HG02884 (cell line): ENCODE data around the gene FAM13B.
A peak's percentile ranks its signal among the peaks of the same experiment; 100 is the strongest.
"Not testable (repeated sequence)": the region's sequence is repeated elsewhere in the genome, so short reads cannot be mapped to it uniquely, and the experiment has no call there.

Experiments
- ATAC-seq: cut with Tn5 transposase; IDR thresholded peaks from one replicate; pipeline ENCODE4 v1.9.1; 2021; ENCODE audit warnings: mild to moderate bottlenecking, moderate library complexity; ENCODE audit not compliant: unreplicated experiment

FAM13B gene

DNA sequence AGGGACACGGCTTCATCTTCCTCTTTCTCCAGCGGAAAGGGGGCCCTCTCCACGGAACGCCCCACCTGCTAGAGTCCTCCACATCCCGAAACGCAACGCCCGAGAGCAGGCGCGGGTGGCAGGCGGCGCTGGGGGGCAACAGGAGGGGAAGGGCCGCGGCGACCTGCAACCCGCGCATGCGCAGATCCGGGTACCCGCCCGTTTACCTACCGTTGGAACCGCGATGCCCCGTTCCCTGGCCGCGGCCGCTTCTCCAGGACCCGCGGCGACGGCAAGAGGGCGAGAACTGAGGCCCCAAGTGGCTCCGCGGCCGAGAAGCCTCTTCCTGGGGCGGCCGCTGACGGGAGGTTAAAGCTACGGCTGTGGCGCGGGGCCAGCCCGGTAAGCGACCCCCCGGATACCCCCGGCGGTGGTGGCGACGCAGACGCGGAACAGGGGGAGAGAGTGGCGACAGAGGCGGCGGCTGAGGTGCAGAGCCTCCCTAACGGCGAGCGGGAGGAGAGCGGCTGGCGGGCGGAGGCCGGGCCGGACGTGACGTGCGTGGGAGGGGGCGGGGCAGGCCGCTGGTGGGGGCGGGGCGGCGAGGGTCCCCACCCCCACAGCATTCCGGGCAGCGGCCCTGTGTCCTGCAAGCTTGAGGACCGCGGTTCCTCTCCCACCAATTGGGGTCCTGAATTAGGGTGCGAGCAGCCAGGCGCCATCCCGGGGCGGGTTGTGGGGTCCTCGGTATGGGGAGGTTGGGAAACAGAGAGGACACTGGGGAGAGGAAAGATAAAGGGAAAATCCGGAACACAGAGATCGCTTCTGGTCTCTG is at the start of gene FAM13B:
Gene FAM13B, minus strand, starts transcription at position 508 of the 814 bp plus-strand sequence. CDS start 13,968 bp downstream, outside the sequence.
- ATAC-seq = peak; percentile 51

DNA sequence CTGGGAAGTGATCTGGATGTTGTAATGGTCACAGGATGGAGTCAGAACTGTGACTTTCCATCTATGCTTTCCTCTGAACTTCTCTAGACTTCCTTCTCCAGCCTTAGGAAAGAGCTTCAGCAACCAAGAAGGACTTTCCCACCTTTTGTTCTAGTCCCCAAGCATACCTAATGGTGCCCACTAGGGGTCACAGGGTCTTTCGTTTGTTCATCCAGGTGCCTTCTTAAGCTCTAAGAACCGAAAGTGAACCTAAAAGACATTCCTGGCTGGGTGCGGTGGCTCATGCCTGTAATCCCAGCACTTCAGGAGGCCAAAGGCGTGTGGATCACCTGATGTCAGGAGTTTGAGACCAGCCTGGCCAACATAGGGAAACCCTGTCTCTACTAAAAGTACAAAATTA is 49.2 kb upstream of the FAM13B start:
- ATAC-seq = no peak

DNA sequence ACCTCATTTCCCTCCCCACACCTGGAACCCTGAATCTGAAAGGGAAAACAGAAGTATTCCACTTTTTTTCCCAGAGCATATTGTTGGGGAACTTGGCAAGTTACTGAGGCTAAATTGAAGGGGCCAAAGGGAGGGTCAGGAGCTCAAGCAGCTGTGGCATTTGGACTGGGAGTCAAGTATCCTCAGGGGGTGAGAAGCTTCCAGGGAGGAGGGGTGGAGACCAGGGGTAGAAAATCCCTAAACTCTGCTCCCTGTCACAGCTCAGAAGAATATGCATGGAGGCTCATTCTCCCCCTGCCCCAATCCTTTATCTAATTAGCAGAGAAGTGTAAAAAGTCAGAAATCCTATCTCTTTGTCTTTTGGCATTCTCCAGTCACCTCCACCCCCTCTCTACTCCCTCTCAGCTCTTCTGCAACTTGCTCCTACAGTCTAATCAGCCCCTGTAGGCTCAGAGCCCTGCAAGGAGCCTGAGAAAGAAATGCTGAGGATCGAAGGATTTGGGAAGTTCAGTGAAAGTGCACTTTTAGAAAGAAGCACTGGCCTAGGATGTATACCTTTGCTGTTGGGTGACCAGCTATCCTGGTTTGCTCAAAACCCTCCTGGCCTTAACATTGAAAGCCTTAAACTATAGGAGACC is 45.2 kb upstream of the FAM13B start:
- ATAC-seq = no peak

DNA sequence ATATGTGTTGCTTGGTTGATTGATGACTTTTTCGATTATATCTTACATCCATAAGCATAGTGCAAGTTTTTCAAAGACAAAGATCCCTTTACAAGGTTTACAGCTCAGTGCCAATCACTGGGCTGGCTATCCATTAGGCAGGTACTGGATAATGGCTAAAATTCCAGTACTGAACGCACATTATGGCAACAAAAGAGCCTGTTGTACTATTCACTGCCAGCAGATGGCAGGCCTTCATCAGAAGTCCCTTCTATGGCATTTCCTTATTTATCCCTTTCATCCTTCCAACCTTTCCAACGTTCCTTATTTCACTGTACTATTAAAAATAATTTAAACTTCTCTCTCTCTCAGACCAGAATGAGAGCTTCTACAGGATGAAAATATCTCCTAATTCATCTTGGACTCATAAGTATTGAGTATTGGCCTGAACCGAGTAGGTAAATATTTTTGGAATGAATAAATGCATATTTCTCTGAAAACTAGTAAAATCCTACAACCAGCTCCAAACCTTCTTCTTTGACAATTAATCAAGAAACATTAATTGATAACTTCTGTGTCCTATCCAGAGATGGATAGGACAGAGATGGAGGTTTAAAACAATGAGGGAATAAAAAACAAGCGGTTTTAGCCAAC is 44.3 kb upstream of the FAM13B start:
- ATAC-seq = no peak

DNA sequence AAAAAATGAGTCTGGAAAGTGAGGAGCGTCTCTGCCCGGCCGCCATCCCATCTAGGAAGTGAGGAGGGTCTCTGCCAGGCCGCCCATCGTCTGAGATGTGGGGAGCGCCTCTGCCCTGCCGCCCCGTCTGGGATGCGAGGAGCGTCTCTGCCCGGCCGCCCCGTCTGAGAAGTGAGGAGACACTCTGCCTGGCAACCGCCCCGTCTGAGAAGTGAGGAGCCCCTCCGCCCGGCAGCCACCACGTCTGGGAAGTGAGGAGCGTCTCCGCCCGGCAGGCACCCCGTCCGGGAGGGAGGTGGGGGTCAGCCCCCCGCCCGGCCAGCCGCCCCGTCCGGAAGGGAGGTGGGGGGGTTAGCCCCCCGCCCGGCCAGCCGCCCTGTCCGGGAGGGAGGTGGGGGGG is 37.1 kb upstream of the FAM13B start:
- ATAC-seq = not testable (repeated sequence)

DNA sequence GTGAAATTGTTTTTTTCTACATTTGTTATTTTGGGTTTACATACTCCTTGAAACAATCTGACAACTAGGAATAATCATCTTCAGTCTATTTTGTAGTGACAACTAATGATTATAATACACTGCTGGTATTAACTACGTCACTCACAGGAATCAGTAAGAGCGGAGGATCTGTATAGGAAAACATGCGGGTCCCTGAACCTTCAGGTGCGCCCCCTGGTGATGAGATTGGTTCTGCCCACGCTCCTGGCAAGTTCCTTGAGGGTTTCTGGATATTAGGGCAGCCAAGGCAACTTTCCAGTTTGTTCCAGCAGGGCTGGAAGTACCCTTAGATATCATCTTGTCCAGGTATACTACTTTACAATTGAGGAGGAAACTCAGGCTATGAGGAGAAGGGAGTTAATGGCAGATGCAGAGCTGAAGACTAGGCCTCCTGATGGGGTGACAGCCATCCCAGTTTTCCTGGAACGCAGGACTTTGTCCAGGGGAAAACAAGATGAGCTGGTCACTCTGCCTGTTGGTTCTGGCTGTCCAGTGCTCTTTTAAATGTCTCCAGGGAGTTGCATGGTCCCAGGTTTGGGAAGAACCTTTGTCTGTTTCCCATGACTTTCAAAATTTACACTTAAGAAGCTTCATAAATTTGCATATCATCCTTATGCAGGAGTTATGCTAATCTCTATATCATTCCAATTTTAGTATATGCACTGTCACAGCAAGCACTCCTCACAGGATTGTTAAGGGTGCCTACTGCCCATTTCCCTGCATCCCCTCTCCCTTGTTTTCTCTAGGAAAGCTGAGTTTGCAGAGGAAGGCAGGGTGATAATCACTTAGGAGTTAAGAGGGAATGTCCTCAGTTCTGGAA is 36.1 kb upstream of the FAM13B start:
- no peak for ATAC-seq

DNA sequence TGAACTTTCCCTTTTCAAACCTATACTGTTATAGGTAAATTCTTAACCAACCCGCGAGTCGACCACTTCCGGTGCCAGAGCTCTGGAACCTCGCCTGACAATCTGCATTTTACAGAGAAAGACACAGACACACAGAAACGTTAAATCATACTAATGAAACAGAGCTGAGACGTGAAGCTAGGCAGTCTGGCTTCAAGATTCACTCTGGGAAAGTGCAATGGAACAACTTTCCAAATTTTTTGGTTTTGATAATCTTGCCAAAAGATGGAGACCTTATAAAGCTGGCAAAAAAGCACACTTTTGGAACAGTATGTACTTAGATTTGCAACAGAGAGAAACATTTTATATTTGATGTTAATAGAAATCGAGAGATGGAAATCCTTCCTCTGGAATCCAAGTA is 35.1 kb upstream of the FAM13B start:
- no peak for ATAC-seq

DNA sequence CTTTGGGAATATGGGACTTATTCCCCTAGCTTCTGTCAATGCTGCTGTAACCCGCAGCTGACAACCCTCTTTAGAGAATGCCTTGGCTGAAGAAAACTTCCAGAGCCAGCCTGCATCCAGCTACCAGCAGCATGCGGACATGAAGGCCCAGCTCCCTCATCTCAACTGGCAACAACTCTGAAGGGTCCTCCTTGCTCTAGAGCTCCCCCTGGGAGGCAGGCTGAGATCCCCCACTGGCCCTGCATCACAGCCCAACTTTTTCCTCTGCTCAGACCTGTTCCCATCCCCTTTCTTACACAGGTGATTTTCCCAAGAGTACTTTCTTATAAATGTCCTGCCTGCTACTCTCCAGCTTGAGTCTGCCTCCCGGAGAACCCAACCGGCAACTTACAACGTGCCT is 32.2 kb upstream of the FAM13B start:
- no peak for ATAC-seq

DNA sequence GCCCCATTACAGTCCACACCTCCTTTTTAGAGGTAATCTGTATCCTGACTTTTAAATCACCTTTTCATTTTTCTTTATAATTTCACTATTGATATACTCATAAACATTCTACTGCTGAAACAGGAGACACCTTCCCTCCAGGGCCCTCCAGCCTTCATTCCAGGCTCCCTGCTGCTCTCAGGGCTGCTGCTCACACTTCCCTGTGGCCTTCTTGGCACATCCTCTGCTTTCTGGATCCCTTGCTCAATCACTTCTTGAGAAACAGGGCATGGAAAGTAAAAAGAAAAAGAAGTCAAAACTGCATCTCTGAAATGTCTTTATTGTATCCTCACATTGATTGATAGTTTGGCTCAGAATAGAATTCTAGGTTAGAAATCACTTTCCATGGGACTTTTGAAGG is 31.6 kb upstream of the FAM13B start:
- ATAC-seq = no peak

DNA sequence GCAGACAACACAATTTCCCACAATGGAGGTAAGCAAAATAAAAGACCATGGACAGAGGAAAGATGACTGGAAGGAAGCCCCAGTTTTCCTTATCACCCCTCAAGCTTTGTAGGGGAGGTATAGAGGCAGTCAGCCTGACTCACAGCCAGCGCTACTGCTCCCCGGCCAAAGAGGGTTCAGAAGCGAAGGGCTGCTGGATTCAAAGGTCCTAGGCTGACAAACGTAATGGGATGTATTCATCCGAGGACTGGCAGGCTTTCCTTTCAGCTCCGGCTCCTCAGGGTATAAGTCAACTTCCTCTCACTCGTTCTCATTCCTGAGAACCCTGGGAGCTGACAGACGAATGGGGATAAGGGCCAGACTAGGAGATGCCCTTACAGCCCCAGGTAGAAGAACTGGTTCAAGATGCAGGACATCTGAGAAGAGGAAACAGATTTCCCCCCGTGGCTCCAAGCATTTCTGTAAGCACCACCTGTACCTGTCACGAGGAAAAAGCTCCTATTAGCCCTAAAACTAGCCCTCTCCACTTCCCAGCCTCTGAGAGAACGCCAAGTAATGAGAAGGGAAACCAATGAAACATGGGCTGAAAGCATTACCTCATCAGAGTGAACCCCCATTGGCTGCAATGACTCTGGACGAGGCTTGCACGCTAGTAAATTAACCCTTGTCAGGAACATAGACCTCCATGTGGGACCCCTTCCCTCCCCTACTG is 22.1 kb upstream of the FAM13B start:
- no peak for ATAC-seq

DNA sequence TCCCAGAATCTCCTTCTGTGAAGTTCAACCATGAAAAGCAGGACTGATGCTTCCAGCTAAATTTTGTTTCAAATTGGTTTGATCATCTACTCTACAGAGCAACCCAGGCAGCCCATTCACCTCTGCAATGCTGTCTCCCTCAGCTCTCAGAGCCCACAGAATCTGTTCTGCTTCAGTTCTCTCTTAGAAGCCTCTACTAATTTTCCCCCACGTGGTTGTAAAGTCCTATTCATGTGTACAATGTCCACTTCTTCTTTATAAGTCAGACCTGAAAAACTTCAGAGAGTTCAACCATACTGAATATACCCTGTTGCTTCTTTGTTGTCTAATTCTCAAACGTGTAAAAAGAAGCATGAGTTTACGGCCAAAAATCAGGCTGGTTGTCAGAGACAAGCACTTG is 21.3 kb upstream of the FAM13B start:
- no peak for ATAC-seq

DNA sequence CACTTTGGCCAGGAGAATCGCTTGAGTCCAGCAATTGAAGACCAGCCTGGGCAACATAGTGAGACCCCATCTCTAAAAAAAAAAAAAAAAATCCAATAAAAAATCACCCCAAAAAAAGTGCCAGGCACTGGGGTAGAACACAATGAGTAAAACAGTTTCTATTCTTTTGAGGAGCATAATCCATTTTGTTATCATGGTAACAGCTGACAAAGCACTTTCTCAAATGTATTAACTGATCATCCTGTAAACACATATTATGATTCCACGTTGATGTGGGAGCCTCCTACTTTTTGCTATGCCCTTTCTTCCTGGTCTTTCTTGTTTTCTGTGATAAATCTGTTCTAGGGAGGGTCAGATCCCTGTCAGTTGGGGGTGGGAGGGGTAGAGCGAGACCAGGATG is 20.7 kb upstream of the FAM13B start:
- ATAC-seq = no peak

DNA sequence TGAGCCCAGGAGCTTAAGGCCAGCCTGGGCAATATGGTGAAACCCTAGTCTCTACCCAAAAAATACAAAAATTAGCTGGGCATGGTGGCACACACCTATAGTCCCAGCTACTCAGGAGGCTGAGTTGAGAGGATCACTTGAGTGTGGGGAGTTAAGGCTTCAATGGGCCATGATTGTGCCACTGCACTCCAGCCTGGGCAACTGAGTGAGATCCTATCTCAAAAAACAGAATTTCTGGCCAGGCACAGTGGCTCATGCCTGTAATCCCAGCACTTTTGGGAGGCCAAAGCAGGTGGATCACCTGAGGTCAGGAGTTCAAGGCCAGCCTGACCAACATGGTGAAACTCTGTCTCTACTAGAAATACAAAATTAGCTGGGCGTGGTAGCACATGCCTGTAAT is 19.8 kb upstream of the FAM13B start:
- not testable (repeated sequence) for ATAC-seq

DNA sequence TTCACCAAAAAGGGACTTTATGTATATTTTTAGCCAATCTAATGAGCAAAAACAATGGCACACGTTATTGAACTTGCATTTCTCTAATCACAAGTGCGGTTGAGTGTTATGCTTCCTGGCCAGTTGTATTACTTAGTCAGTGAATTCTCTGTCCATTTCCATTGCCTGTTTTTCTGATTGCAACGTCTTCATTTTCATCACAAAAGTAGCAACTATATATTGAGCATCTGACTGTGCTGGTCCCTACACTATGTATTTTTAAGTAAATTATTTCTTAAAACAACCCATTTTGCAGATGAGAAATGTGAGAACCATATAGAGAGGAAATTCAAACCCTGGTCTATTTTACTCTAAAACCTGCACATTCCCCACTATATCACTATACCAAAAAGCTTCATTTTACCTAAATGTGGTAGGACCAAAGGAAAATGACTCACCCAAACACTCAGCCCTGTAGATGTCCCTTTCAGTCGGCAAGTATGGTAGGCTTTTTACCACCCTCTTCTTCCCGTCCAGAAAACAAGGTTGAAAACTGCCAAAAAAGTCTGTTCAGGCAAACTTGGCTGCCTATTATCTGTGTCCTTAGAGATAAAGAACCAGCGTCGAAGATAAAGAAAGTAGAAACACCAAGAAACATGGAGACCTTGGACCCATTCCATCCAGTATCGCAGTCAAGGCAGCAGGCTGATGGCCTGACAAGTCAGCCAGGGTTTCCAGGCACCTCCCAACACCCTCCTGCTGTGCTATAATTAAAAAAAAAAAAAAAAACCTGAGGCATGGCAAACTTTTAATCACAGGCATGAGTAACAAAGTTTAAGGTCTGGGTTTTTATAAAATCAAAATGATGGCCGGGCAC is 18.8 kb upstream of the FAM13B start:
- ATAC-seq = no peak

DNA sequence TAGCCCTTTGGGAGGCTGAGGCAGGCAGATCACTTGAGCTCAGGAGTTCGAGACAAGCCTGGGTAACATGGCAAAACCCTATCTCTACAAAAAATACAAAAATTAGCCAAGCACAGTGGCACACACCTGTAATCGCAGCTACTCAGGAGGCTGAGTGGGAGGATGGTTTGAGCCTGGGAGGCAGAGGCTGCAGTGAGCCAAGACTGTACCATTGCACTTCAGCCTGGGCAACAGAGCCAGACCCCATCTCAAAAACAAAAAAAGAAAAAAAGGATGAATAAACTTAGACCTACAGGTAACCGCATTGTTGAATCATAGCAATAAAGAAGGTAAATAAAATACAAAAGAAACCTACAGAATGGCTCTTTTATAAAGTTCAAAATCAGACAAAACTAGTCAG is 12.4 kb upstream of the FAM13B start:
- not testable (repeated sequence) for ATAC-seq

DNA sequence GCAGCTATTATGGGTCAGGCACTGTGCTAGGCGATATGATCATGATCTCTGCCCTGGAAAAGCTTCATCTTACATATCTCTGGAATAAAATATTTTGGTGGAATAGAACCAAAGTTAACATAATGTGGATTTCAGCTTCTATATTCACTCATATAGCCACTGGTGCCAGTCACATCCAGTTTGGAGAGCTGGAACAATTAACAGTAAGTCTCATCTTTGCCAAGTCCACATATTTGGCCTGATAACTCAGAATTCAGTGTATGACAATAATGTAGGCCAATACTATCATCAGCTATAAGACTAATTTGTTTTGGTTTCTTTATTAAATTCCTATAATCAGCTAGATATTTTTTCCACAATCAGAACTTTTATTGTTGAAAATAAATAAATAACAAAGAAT is 5.9 kb upstream of the FAM13B start:
- ATAC-seq = no peak

DNA sequence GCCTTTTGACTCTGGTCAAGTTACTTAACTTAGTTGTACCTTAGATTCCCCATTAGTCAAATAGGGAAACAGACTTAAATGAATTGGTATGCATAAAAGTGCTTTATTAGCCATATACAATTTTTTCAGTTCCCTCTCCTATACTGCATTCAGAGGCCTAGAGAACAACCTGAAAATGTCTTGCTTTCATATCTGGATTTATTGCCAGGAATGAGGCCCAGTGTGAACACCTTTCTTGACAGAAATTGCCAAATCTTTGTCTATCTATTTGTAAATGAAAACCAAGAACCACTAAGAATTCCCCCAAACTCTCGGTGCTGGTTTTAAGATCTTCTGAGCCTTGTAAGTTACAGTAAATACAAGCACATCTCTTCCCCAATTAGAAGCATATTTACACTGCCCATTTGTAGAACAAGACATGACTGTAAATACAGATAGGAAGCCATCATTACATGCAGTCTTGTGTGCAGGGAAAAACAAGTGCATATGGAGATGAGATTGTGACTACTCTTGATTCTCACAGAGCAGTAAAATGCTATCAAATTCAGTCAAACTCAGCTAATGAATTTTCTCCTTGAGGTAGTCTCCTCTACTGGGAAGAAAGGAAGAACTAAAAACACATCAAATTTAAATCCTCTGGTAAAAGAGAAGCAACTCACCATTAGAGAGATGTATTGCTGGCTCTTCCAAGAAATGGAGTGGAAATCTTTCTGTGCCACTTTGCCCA is 5.2 kb upstream of the FAM13B start:
- no peak for ATAC-seq

DNA sequence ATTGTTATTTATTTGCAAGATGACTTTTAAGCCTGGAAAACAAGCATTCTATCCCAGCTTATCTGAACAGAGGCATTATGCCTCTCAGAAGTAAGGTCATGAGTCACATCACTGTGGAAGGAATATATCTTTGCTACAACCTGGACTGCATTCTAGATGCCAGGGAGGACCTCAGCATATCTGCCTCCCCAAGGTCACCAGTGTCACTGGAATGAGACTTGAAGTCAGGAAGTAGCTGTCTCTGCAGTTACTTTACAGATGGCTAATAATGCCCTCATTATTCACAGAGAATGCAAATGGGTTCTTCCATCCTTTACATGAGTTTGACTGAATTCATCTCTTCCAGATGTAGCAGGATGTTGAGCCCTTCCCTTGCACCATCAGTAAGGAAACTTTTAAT is 4.4 kb upstream of the FAM13B start:
- no peak for ATAC-seq
